HepG2 (cell line): Measurements from ENCODE around the gene FMNL2. TPM values are rescaled to one million over a fixed set of nuclear protein-coding genes. Genes with fewer than 3 reads are reported as not detected.

ENCODE experiments used
- ATF2 ChIP-seq: sonication (generic); formaldehyde crosslinking; IDR thresholded peaks from 2 replicates; pipeline ENCODE4 v1.4.0; 2020; ENCODE audit warnings: missing genetic modification reagents
- CREB1 ChIP-seq, 2 experiments: fragments of 450-650 bp in 1 of 2; IDR thresholded peaks; 2 replicates each; pipeline ENCODE4 v1.6.1; 2016 to 2017; ENCODE audit warnings: control low read depth in 1 of 2, mild to moderate bottlenecking in 1 of 2, missing compliant biosample characterization in 1 of 2, missing genetic modification characterization in 1 of 2
- ELF4 ChIP-seq: sonication (generic); formaldehyde crosslinking; IDR thresholded peaks from 2 replicates; pipeline ENCODE4 v1.5.0; 2020; ENCODE audit warnings: missing genetic modification reagents, mild to moderate bottlenecking, moderate library complexity, borderline replicate concordance
- KDM3A ChIP-seq: IDR thresholded peaks from 2 replicates; pipeline ENCODE4 v1.6.1; 2018; ENCODE audit warnings: low read depth, missing compliant biosample characterization
- NCOA1 ChIP-seq: sonication (generic); formaldehyde crosslinking; IDR thresholded peaks from 2 replicates; pipeline ENCODE4 v1.9.0; 2021; ENCODE audit warnings: missing genetic modification reagents
- NFKB2 ChIP-seq: sonication (generic); formaldehyde crosslinking; IDR thresholded peaks from 2 replicates; pipeline ENCODE4 v1.4.0; 2020; ENCODE audit warnings: missing genetic modification reagents, borderline replicate concordance
- NR2F2 ChIP-seq: IDR thresholded peaks from 2 replicates; pipeline ENCODE4 v1.6.1; 2012; ENCODE audit warnings: low read depth, inconsistent platforms, borderline replicate concordance
- RXRB ChIP-seq: IDR thresholded peaks from 2 replicates; pipeline ENCODE4 v1.6.1; 2016; ENCODE audit warnings: borderline replicate concordance, missing genetic modification reagents, missing compliant biosample characterization
- SKI ChIP-seq: fragments of 450-650 bp; IDR thresholded peaks from one replicate; pipeline ENCODE4 v1.6.1; 2018; ENCODE audit warnings: mild to moderate bottlenecking; ENCODE audit not compliant: partially characterized antibody
- SP140L ChIP-seq: sonication (generic); formaldehyde crosslinking; IDR thresholded peaks from 2 replicates; pipeline ENCODE4 v1.4.0; 2020; ENCODE audit warnings: missing genetic modification reagents, borderline replicate concordance
- STAT5B ChIP-seq: sonication (generic); formaldehyde crosslinking; IDR thresholded peaks from 2 replicates; pipeline ENCODE4 v1.4.0; 2020; ENCODE audit warnings: missing genetic modification reagents
- ZBTB21 ChIP-seq: sonication (generic); formaldehyde crosslinking; IDR thresholded peaks from 2 replicates; pipeline ENCODE4 v1.4.0; 2020; ENCODE audit warnings: missing genetic modification reagents
- ZBTB44 ChIP-seq: sonication (generic); formaldehyde crosslinking; IDR thresholded peaks from 2 replicates; pipeline ENCODE4 v1.4.0; 2020; ENCODE audit warnings: missing genetic modification reagents
- ZBTB49 ChIP-seq: sonication (generic); formaldehyde crosslinking; IDR thresholded peaks from 2 replicates; pipeline ENCODE4 v1.4.0; 2020; ENCODE audit warnings: missing genetic modification reagents, borderline replicate concordance
- ZFP62 ChIP-seq: sonication (generic); formaldehyde crosslinking; IDR thresholded peaks from 2 replicates; pipeline ENCODE4 v1.4.0; 2020; ENCODE audit warnings: missing genetic modification reagents
- ZNF17 ChIP-seq: sonication (generic); formaldehyde crosslinking; IDR thresholded peaks from 2 replicates; pipeline ENCODE4 v1.5.0; 2020; ENCODE audit warnings: mild to moderate bottlenecking, missing genetic modification reagents
- ZNF207 ChIP-seq: fragments of 450-650 bp; IDR thresholded peaks from 2 replicates; pipeline ENCODE4 v1.6.1; 2016; ENCODE audit warnings: antibody characterized with exemption, borderline replicate concordance
- ZNF503 ChIP-seq: sonication (generic); formaldehyde crosslinking; IDR thresholded peaks from 2 replicates; pipeline ENCODE4 v1.4.0; 2020; ENCODE audit warnings: missing genetic modification reagents
- ZSCAN21 ChIP-seq: sonication (generic); formaldehyde crosslinking; IDR thresholded peaks from 2 replicates; pipeline ENCODE4 v1.8.0; 2022; ENCODE audit warnings: mild to moderate bottlenecking, missing genetic modification reagents, moderate library complexity, borderline replicate concordance
- polyA plus RNA-seq, 8 experiments: library from polyadenylated mRNA; depleted of rRNA in 3 of 8; stranded (reverse) in 7 of 8; unstranded in 1 of 8; fragments of >200 nt; fragmentation: Illumina TruSeq in 4 of 8; extraction: Trizol in 4 of 8; gene quantifications; 2 replicates each; pipeline versions ENCODE4 v1.2.1 to v1.2.3, GENCODE V29; 2011 to 2016; ENCODE audit warnings: low read depth in 4 of 8, missing spikeins in 1 of 8, mixed read lengths in 1 of 8; ENCODE audit not compliant: insufficient read depth in 1 of 8
- total RNA-seq, 5 experiments: library from RNA; depleted of rRNA; stranded (reverse); fragments of >200 nt; fragmentation: Illumina TruSeq; extraction: Trizol; gene quantifications; 2 replicates each; pipeline ENCODE4 v1.2.3, GENCODE V29; 2016; ENCODE audit warnings: low read depth in 1 of 5

Gene FMNL2
- total and polyA plus RNA-seq, 2 of the 13 experiments (the other 11 are each of a cell fraction or from before 2014, with no cell fraction given), result 66.5 to 67.7 TPM

- peak; percentile 56 for TF ChIP-seq SKI
- TF ChIP-seq ZBTB49, result no peak
- TF ChIP-seq ELF4 (CRISPR knock-in tag), result no peak
- peak; percentile 68; the same call in 1 of the 2 replicates for TF ChIP-seq KDM3A
- TF ChIP-seq ZNF17 (CRISPR knock-in tag), result no peak
- TF ChIP-seq ZNF503, result peak; percentile 91; the same call in 1 of the 2 replicates
- 0 out of 2 replicates have a peak, but pooled peaks have one; percentile 24 for TF ChIP-seq ZBTB21 (CRISPR knock-in tag)
- 0 out of 2 replicates have a peak, but pooled peaks have one; percentile 9 for TF ChIP-seq CREB1 (IDR thresholded peaks at IDR 0.05)
- TF ChIP-seq CREB1 (CRISPR knock-in tag; IDR thresholded peaks at IDR 0.05), result no peak; the same call in 1 of the 2 replicates
- no peak for TF ChIP-seq NFKB2 (CRISPR knock-in tag)
- no peak; the same call in 1 of the 2 replicates for TF ChIP-seq NR2F2
- no peak for TF ChIP-seq ZNF207
- TF ChIP-seq NCOA1, result peak; percentile 87; the same call in 1 of the 2 replicates
- TF ChIP-seq ZFP62, result no peak
- TF ChIP-seq ATF2 (CRISPR knock-in tag), result peak; percentile 92; the same call in 1 of the 2 replicates
- TF ChIP-seq ZSCAN21 (CRISPR knock-in tag), result peak; percentile 96
- TF ChIP-seq RXRB (CRISPR knock-in tag), result peak; percentile 97
- no peak for TF ChIP-seq SP140L
- TF ChIP-seq STAT5B (CRISPR knock-in tag), result no peak
- TF ChIP-seq ZBTB44 (CRISPR knock-in tag), result peak; percentile 73; the same call in 1 of the 2 replicates
Measured at GRCh38 chr2:152410165-152410597, 75.2 kb downstream of the FMNL2 start (continued).
